HG03064 (cell line): ENCODE data around the gene GALNT9.

Source experiments
- ATAC-seq: cut with Tn5 transposase; IDR thresholded peaks from one replicate; pipeline ENCODE4 v1.9.1; 2021; ENCODE audit warnings: low read depth; ENCODE audit not compliant: unreplicated experiment

Gene GALNT9

GRCh38 chr12:132188916-132189325 is 140.5 kb downstream of the GALNT9 start:
- ATAC-seq = no peak

DNA sequence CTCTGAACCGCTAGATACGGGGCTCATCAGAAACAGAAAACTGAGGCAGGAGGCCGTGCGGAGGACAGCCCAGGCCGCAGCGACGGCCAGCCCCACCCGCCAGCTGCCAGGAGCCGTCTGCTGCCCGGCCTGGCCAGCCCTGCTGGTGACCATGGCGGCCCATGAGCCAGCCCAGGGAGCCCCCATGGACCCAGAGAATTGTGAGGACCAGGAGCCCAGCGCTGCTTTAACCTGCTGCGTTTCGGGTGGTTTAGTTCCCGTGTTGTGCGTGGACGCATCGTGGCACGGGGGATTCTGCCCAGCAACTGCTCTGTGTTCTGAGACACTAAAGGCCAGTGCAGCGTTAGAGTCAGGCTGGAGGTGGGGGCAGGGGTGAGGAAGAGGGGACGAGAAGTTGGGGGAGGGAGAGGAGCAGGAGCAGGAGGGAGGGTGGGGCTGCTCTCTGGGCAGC is 140.9 kb downstream of the GALNT9 start:
- ATAC-seq = no peak

- ATAC-seq = no peak
These were observed 141.5 kb downstream of the GALNT9 start for GRCh38 chr12:132187646-132188450.

DNA sequence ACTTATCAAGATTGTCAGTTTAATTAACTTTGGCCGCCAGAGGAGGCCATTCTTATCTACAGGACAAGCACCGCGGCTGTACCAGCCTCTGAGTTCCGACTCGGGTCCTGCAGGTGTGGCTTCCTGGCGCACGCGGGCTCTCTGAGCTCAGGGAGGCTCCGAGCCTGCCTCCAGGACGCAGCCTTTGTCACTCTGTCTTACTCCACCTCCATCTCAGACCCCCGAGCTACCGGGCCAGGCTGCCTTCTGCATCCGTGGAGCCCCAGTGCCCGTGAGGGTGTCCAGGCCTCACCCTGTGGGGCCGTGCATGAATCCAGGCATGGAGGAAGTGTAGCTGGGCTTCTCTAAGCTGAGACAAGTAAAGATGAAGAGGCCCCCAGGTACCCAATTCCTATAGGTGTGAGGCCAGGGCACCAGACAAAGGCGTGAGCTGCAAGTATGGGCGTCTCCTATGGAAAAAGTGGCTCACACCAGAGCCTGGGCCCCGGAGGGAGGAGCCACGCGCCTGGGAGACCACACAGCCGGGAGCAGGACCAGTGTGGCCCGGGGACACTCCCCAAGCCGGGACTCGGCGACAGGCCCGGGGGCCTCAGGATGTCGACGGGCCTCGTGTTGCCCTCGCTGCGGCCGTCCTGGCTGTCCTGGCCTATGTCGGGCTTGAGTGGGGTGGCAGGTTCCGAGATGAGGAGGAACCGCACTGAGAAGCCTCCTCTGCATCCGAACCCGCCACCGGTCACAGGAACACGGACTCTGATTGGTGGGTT is 142.3 kb downstream of the GALNT9 start:
- no peak for ATAC-seq

DNA sequence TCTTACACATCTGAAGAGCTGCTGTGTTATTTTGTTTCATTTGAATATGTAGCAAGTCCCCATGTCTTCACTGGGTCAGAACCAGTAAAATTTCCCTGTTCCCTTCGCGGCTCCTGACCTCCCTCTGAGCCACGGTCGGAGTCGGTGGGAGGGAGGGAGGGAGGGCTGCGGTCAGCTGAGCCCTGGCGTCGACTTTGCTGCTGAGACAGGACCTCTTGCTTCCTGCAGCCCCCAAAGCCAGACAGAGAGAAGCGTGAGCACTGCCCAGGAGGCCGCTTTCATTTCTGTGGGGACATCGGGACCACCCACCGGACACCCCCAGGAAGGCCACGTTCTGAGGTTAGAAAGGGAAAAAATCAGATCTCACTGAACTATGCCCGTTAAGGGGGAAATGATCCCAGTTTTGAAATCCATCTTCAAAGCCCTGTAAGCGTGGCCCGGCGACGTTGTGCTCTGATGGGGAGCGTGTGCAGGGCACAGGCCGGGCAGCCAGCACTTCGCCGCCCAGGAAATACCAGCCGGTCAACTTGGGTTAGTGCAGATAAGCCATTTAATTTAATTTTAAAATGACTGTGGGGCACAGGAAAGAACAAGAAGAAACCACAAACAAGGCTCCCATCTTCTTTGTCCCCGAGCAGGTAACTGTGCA is 143.1 kb downstream of the GALNT9 start:
- ATAC-seq = no peak

DNA sequence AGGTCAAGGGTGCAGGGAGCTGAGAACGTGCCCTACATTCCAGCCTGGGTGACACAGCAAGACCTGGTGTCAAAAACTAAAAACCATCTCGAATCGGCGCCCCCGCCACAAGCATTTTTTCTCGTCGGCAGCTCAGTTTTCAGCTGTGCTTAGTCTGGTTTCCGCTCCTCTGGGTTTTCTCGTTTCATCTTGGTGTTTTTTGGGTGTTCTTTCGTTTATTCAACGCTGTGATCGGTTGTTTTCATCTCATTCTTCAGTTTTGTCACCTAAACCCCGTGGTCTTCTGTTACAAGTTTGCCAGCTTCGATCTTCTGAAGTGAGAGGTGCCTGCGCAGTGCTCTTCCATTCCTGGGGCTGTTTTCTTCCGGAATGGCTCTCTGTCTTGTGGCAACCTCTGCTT is 143.7 kb downstream of the GALNT9 start:
- ATAC-seq = no peak

DNA sequence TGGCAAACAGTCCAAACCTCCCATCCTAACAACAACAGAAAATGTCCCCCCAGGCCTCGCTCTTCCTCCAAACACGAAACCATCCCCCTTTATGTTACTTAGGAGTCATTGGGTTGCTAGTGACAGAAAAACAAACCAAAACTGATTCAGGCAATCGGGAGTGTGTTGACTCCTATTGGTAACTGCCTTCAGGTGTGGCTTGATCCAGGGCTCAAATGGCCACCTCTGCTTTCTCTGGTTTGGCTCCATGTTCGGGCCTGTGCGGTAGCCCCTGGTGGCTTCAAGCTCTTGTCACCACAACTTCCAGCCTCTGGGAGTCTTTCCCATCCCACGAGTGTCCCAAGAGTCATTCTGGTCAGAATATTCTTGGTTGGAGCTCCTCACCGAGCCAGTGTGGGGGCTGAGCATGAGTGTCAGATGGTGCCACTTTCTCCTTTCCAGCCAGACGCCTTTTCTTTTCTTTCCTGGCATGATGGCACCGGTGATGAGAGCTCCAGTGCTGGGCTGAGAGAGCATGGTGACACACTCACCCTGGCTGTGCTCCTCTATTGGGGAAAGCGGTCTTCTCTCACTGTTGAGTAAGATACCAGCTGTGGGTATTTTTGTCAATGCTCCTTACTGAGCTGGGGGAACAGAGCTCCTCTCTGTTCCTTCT is 146.6 kb downstream of the GALNT9 start:
- ATAC-seq = no peak

DNA sequence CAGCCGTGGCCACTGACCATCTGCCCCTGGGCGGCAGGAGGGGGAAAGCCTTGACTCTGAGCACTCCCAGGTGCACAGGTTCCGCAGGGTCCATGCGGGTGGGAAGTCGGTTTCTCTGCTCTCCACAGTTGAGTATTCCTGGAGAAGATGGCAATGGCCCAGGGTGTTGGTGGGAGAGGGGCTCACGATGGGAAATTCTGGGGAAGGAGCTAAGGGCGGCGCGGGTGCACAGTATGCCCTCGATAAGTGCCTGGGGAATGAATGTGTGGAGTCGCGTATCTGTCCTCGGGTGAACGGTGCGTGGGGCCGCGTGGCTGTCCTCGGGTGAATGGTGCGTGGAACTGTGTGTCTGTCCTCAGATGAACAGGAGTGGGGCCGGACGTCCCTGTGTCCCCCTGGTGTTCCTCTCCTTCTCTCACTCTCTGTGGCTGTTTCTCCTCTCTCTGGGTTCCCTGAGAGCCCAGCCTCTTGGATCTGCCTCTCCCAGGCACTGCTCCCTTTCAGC is 147.1 kb downstream of the GALNT9 start:
- ATAC-seq = no peak

- no peak for ATAC-seq
These were observed 147.7 kb downstream of the GALNT9 start for GRCh38 chr12:132181570-132182200.

GRCh38 chr12:132180648-132181546 is 148.5 kb downstream of the GALNT9 start:
- no peak for ATAC-seq

GRCh38 chr12:132179431-132180362 is 149.7 kb downstream of the GALNT9 start:
- ATAC-seq = no peak

DNA sequence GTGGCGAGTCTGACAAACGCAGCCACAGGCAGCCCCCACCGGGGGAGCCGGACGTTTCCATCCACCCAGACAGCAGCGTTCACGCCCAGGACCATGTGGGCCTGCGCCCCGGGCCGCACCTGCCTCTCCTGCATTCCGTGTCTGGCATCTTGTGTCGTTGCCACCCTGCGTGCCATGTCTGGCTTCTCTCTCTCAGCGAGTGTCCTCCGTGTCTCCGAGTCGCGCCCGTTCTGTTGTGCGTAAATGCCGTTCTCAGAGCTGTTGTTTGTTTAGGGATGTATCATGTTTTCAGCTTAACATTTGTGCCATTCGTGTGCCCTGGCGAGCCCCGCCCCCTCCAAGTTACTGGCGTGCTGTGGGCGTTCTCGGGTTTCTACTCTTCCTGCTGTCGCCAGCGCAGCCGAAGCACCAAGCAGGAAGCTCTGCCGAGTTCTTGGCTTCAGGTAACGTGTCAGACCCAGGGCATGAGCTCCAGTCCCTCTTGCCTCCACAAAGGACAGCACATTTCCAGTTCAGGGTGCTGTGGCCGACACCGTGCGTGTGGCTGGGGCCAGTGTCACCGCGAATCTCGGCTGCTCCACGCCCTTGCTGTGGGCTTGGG is 150.5 kb downstream of the GALNT9 start:
- no peak for ATAC-seq

DNA sequence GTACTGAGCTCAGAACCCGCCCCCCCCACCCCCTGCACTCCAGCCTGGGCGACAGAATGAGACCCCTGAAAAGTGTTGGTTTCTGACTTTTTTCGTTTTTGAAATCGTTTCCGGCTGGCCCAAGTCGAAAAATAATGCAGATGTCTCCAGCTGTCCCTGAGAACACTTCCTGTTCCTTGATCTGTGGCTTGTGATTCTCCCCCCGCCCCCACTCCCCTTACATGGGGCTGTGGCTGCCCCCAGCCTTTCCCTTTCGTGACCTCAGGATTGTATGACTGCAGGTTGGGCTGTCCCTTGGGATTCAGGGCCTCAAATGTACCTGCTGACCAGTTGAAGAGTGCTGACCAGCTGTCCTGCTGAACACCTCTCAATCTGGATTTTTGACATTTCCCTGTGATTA is 151.1 kb downstream of the GALNT9 start:
- no peak for ATAC-seq

DNA sequence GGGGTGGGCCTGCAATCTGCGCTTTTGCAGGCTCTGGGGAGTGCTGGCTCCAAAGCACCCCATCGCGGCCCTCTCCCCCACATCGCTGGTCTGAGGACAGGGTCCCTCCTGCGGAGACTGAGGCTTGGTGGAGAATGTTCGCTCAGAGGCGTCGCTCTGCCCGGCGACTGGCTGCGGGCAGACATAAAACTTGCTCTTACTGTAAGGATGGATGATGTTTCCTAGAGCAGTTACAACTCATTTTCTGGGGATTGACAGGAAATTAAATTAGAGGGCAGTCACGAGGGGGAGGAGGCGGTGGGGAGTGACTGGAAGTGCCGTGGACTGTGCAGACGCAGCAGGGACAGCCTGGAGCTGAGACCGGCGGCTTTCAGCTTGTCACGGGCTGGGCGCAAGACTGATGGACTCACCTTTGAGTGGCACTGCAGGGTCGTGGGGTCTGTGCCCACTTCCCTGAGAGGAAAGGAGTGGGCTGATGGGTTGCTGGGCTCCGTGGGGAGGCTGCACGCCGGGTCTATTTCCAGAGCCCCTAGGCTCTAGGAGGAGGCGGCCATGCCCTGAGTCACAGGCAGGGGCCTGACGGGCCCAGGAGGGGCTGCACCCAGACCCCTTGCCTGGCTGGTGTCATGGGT is 152.4 kb downstream of the GALNT9 start:
- no peak for ATAC-seq

GRCh38 chr12:132176385-132176919 is 152.9 kb downstream of the GALNT9 start:
- ATAC-seq = no peak

GRCh38 chr12:132175496-132176384 is 153.6 kb downstream of the GALNT9 start:
- ATAC-seq = no peak
